H1 (cell line): ENCODE measurements around the gene CCDC192.

Experiments
- CEBPB ChIP-seq: IDR thresholded peaks from 2 replicates; pipeline ENCODE4 v1.6.1; 2012; ENCODE audit warnings: low read depth, low read length
- CTCF ChIP-seq, 3 experiments: IDR thresholded peaks; 1 replicate in 2 of 3; 2 replicates in 1 of 3; pipeline versions ENCODE4 v1.5.1 to v1.6.1; 2011; ENCODE audit warnings: low read length in 3 of 3, mild to moderate bottlenecking in 3 of 3, inconsistent platforms in 2 of 3, low read depth in 1 of 3, moderate library complexity in 1 of 3; ENCODE audit not compliant: insufficient read depth in 1 of 3; ENCODE audit errors: control extremely low read depth in 1 of 3
- MAFK ChIP-seq: IDR thresholded peaks from 2 replicates; pipeline ENCODE4 v1.6.1; 2012; ENCODE audit warnings: low read depth, mild to moderate bottlenecking, improper control_type of control experiment, low read length
- NRF1 ChIP-seq: IDR thresholded peaks from 2 replicates; pipeline ENCODE4 v1.6.1; 2011; ENCODE audit warnings: mild to moderate bottlenecking, low read depth, low read length, improper control_type of control experiment
- POLR2A ChIP-seq, 2 experiments: IDR thresholded peaks; 1 replicate in 1 of 2; 2 replicates in 1 of 2; pipeline ENCODE4 v1.6.1; 2011; ENCODE audit warnings: low read depth in 2 of 2, low read length in 2 of 2, mild to moderate bottlenecking in 2 of 2; ENCODE audit errors: control extremely low read depth in 1 of 2
- SP1 ChIP-seq: IDR thresholded peaks from 2 replicates; pipeline ENCODE4 v1.6.1; 2011; ENCODE audit warnings: low read depth, low read length
- SUZ12 ChIP-seq: fragments of 200-600 bp; sonication (generic); IDR thresholded peaks from 2 replicates; pipeline ENCODE4 v1.6.1; 2012; ENCODE audit warnings: mild to moderate bottlenecking, inconsistent platforms, low read length, moderate library complexity, mixed read lengths
- USF2 ChIP-seq: IDR thresholded peaks from 2 replicates; pipeline ENCODE4 v1.6.1; 2011; ENCODE audit warnings: low read length, improper control_type of control experiment

GRCh38 chr5:127957701-127958239 lies 254.6 kb downstream of the CCDC192 start:
- TF ChIP-seq CTCF (IDR thresholded peaks at IDR 0.05; ENCODE audit: control extremely low read depth in 1 of 3, insufficient read depth in 1 of 3, low read depth in 1 of 3, low read length in 3 of 3) (no peak), SUZ12 (no peak), USF2 (no peak), CEBPB (no peak), NRF1 (no peak), SP1 (no peak), MAFK (no peak), POLR2A (IDR thresholded peaks at IDR 0.05; ENCODE audit: control extremely low read depth in 1 of 2, low read depth in 2 of 2, low read length in 2 of 2) (no peak)
